ENCODE measurements around the gene PMF1.

DNA sequence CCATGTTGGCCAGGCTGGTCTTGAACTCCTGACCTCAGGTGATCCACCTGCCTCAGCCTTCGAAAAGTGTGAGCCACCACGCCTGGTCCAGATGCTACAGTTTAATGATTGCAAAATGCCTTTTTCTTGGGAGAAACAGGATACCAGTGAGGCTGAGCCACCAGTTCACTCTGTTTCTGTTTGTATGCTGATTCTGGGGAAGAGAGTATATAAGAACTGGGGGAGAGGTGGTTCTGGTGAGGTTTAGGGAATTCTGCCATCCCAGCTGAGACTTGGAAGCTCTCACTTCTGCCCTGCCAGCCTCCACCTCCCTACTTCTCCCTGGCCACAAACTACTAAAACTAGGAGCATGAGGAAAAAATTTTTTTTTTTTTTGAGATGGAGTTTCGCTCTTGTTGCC lies 8.1 kb upstream of the PMF1 start:
- TF ChIP-seq EZH2 (IDR thresholded peaks at IDR 0.05) (no peak), POLR2AphosphoS5 (IDR thresholded peaks at IDR 0.05; ENCODE audit: borderline replicate concordance, low read depth, low read length) (no peak)
